HG03432 (cell line): Measurements from ENCODE around the gene MYT1.

Experiments used
- ATAC-seq: cut with Tn5 transposase; IDR thresholded peaks from one replicate; pipeline ENCODE4 v1.9.1; 2021; ENCODE audit warnings: mild to moderate bottlenecking, moderate library complexity; ENCODE audit not compliant: unreplicated experiment

Gene MYT1

DNA sequence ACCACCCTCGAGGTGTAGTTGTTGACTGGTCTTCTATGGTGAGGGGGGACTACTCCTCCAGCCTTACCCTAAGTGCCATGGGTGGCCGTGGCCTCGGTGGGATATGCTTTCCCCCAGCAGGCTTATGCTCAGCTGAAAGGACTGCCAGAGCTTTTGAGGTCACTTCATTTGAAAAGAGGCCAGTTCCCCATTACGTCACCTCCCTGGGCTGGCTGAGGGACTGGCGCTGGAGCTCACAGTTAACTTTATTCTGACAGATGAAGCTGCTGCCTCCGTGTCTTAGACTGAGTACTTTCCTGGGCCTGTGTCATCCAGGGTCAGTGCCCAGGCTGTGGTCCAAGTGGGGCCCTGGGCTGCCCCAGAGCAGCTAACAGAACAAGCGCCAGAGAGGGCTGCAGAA, 48.5 kb downstream of the MYT1 start:
- no peak for ATAC-seq

DNA sequence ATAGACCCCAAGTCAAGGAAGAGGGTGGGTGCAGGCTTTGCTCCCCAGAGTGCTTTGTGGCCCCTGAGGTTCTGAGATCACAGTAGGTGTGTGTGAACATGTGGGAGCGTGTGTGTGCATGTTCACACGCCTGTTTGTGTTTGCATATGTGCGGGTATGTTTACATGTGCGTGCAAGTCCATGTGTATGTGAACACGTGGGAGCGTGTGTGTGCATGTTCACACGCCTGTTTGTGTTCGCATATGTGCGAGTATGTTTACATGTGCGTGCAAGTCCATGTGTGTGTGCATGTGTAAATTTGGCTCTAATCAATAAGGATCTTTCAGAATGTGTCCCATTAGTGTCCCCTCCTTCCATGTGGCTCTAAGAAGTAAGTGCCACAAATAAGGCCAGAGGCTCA, 49.9 kb downstream of the MYT1 start:
- no peak for ATAC-seq

DNA sequence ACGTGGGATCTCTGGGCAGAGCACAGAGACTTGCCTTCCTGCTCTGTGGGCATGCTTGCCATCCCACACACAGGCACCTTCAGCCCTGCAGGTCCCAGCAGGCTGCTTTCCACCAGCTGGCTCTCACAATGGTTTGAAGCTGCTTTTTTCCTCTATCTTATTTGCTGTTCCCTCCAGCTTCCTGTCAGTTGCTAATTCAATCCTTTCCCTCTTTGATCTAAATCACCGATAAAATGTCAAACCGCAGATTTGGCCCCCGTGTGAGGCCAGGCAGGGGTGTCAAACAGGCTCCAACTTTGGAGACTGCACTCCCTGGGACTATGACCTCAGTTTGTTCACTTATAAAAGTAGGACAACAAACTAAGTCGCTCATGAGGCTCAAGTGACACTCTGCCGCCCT, 50.7 kb downstream of the MYT1 start:
- no peak for ATAC-seq

DNA sequence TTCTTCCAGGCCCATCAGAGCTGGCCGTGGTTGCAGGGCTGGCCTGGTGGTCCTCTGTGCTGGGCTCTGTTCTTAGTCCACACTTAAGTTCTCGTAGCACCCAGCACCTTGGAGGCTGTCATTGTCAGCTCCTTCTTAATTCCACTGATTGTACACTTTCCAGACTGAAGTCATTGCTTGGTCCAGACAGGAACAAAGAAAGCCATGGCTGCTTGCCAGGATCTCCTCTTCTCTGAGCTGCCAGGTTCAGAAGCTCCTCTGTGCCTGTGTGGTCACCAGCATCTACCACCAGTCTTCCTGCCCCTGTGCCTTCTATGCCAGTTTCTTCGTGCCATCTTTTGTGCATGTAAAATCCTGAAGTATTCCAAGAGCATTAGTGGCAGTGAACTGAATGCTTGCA, 51.8 kb downstream of the MYT1 start:
- no peak for ATAC-seq

DNA sequence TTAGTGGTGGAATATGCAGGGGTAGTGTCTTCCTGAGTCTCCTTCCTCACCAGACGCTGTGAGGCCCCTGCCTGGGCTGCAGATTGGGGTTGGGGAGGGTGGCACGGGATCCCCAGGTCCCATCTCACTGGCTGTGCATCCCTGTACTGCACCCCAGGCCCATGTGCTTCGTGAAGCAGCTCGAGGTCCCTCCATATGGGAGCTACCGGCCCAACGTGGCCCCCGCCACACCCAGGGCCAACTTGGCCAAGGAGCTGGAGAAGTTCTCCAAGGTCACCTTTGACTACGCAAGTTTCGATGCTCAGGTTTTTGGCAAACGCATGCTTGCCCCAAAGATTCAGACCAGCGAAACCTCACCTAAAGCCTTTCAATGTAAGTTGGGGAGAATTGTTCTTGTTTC, 52.7 kb downstream of the MYT1 start:
- ATAC-seq = no peak

DNA sequence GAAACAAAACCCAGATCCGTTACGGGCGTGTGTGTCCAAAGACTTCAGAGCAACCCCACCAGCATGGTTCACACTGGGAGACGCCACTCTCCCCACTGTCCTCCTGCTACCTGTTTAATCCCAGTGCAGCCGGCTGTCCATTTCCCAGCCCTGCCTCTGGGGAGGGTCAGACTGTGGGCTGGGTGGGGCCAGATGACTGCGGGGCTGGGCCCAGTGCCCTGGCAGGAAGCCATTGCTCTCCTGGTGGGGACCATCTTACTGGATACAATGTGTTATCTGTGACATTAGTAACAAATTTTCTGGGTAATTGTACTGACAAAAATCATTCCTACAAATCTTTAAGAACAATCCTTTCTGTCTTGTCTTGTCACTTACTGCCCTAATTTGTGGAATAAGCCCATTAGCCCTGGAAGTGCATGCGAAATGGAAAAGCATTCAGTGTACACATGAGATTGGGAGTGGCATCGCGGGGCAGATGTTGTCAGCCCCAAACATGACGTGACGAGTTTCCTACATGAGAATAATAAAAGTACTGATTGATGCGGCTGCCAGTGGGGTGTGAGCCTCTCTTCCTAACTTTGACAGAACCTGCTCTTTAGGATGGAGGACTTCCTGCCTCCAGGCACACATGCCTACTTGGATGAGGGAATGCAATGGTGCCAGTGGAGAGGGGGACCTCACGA, 53.4 kb downstream of the MYT1 start:
- no peak for ATAC-seq

DNA sequence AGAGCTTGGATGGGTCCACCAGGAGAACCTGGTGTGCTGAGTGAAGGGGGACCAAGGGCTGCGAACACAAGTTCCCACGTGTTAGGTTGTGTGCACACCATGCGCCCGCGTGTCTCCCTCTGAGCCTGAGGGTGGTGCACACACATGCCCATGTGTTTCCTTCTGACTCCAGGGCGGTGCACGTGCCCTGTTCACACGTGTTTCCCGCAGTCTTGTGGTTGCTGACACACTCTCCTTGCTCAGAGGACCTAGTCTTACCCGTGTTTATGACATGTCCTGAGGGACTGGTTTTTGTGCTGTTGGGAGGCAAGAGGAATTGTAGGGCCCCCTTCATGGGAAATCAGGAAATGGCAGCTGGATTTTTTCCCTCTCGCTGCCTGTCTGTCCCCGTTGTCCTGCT, 55.0 kb downstream of the MYT1 start:
- ATAC-seq = no peak

DNA sequence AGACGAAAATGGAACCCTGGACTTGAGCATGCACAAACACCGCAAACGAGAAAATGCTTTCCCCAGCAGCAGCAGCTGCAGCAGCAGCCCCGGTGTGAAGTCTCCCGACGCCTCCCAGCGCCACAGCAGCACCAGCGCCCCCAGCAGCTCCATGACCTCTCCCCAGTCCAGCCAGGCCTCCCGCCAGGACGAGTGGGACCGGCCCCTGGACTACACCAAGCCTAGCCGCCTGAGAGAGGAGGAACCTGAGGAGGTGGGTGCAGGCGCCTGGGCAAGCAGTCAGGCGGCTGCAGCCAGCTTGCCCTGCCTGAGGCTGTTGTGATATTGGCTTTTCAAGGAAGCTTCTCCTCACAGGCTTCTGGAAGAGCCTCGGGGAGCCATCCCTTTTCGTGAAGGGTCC, 55.5 kb downstream of the MYT1 start:
- ATAC-seq = no peak

DNA sequence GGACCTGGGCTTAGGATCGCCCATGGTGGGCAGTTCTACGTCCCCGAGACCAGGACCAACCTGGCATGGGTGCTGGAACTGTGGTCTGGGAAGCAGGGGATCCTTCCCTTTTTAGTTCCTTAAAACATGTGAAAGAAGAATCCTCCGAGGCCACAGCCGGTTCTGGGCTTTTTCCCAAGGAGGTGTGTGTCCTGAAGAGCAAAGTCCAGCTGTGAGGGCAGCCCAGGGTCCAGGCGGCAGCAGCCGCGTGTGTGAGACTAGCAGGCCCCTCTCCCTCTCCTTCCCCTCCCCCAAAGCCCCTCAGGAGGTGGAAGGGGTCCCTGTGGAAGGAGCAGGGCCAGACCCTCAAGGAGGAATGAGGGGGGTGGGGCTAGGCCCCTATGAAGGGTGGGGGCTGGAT, 56.2 kb downstream of the MYT1 start:
- no peak for ATAC-seq

DNA sequence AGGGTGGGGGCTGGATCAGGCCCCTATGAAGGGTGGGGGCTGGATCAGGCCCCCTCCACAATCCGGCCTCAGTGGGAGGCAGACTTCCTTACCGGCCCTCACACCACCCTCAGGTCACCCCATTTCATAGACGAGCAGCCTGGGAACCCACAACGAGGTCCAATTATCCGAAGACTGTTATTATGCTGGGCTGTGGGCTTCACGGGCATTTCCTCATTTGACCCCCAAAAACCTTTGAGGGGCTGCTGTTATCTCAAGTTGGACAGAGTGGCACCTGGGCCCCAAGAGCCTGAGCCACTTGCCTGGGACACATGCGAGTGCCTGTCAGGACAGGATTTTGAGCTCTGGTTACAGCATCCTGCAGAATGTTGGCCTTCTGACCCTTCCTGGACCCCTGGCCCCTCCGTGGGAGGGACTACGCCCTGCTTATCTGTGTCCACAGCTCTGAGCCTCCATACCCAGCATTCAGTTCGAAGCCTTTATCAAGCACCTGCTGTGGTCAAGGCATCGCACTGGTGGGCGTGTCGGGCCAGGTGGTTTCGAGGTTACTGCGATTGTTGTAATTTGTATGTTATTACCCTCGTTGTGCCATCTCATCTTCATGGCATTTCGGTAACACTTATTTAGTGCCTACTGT, 56.8 kb downstream of the MYT1 start:
- no peak for ATAC-seq

DNA sequence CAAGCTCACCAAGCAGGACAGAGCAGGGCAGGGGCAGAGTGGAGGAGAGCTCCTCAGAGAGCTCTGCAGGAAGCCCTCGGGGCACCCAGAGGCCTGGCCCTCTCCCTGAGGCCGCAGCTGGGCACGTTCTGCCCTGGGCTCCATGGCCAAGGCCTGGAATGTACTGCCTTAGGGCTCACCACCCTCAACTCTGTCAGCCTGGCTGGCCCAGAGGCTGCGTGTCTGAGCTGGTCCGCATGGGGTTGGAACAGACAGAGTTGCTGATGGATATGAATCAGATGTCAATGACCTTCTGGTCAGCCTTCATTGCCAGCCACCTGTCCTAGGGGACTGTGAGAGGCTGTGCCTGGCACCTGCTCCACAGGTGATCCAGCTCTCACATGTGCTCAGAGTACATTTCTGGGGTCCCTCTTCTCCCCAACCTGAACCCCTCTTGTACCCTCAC, 58.1 kb downstream of the MYT1 start:
- ATAC-seq = no peak

DNA sequence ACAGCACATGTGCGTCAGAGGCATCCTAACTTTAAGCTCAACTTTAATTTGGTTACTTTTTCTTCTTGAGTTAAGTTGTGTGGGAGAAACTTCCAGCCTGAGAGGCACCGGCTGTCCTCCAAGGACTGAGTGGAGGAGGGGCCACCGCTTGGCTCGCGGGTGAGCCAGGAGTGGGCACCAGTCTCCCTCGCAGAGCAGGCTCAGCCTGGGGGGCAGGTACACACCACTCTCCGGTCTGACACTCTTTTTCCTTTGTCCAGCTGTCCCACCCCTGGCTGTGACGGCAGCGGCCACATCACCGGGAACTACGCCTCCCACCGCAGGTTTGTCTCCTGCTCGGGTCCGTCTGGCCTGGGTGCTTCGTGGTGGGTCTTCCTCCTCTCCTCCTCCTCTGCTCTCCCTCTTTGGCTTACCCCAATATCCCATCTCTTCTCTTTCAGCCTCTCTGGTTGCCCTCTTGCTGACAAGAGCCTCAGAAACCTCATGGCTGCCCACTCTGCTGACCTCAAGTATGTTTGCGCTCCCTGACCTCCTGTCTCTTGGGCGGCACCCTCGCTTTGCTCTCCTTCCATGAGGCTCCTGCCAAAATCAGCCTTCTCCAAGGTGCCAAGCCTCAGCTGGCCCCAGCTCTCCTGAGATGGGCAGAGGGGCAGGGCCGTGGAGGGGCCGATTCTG, 58.7 kb downstream of the MYT1 start:
- ATAC-seq = no peak

DNA sequence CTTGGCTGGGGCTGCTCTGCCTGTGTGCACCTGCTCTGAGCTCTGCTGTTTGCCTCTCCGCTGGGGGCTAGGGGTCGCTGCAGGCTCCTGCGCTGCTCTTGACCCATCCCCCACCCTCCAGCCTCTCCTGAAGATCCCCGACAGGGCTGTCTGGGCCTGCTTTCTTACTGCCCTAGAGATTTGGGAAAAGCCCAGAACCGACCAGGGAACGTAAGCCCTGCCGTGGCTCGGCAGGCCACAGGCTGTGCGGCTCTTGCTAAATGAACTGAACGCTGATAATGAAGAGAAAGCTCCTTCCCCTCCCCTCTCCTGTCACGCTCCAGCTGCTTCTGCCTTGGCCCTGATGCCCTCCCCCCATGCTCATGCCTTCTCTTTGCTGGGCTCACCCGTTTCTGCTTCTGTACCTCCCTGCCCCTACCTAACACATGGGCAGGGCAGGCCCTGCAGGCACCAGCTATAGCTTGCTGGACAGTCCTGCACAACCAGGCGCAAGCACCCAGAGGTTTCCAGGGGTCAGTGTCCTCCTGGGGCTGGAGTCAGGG, 59.3 kb downstream of the MYT1 start:
- ATAC-seq = no peak

DNA sequence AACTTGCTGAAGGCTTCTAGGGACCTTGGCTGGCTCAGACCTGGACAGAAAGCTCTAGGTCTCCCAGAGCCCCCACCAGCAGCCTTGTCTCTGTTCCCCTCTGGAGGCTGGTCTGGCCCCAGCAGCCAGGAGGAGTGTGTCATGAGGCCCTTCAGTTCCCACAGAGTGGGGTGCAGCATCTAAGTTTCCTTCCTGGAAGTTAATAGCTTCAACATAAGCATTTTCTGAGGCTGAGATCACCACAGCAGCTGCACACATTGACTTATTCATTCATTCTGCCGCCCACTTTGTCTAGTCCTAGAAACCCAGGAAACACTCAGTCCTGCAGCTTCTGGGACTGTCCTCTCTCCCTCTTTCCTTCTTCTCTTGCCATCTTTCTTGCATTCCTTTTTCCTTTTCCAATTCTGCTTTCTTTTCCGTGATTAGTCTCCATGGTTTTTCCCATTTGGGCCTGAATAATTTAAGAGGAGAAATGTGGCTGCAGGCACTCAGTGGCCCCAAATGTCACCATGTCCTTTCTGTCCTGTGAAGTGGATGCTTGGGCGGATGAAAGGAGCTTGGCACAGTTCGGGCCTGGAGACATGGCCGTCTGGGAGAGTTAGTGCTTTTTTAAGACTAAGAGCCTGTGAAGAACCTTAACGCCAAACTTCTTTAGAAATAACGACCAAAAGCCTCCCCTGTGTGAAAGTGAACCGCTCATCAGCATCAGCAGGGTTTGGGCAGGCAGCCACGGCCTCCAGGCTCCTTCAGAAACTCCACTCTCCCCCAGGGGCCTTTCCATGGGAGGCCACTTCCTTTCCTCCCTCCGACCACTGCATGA, 60.3 kb downstream of the MYT1 start:
- no peak for ATAC-seq

DNA sequence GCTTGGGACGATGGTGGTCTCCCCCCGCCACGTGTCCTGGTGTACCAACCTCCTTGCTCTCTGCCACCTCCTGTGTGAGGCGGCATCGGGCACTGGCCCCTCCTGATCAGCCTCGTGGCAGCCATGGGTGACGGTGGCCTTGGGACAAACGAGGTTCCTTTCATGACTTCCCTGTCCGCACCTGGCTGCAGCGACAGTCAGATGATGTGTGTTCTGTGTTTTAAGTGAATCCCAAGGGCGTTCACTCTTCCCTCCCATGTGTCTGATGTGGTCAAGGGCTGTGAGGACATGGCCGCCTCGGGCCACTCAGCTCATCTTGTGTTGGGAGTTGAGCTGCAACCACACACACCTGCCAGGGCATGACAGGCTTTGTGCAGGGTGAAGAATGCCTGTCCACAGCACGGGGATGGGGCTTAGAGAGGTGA, 60.9 kb downstream of the MYT1 start:
- no peak for ATAC-seq

DNA sequence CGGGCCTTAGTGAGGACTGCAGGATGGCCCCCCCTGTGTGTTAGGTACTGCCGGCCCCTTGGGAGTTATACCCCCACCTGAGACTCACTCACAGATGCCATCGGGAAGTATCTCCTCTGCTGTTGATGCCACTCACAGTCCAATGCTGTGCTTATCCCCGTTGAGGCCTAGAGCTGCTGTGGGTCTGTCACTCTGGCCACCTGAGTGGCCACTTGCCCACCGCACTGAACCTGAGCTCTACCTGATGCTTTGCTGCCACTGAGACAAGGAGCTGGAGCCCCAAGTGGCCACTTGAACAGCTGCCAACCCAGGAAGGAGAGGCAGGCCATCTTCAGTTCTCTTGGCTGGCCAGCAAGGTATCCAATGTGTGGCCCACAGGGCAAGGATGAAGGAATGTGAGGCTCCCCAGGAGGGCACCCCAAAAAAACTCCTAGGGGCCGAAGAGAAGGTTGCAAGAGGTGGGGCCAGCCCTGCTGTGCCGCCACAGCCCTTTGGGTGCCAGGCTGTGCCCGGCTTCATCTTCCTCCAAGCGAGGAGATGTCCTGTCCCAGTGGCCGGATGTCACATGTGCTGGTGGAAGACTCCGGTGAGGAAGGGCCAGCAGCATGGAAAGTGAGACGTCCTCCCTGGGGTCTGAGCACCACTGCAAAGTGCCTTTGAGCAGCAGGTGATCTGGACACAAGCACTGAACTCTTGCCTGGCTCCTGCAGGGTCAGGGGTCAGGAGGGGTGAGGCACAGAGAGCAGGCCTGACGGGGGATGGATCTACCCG, 61.8 kb downstream of the MYT1 start:
- ATAC-seq = no peak

DNA sequence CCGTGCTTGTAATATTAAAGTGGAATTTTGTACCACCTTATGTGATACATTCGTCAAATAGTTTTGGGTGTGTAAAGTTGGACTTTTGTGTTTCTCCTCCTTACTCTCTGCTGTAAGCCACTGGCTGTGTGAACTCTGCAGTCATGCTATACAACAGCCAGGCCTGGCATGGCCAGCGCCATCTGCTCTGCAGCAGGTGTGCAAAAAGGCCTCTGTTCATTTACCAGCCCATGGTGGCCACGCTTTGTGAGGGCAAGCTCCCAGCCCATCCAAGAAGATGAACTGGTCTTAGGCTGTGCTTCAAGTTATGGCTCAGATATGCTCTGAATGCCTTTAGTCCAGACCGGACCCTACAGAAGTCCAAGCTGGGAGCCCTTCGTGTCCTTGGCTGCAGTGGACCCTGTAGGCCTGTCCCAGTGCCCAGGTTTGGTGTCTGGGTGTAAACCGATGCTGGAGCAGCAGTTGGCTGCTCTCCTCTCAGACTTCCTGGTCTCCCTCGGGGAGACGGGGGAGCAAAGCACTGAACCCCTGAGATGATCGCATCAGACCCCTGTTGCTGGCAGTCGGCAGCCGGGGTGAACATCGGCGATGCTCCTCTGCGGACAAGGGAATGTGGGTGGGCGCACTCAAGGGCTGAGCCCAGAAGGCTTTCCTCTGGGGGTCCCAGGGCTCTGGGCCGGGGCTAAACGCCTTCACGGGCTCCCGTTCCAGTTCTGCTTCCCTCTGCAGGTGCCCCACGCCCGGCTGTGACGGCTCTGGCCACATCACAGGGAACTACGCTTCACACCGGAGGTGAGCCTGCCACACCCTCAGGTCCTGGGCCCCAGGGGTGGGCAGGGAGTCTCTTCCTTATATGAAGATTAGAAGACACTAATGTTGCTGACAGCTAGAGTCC, 62.7 kb downstream of the MYT1 start:
- no peak for ATAC-seq

DNA sequence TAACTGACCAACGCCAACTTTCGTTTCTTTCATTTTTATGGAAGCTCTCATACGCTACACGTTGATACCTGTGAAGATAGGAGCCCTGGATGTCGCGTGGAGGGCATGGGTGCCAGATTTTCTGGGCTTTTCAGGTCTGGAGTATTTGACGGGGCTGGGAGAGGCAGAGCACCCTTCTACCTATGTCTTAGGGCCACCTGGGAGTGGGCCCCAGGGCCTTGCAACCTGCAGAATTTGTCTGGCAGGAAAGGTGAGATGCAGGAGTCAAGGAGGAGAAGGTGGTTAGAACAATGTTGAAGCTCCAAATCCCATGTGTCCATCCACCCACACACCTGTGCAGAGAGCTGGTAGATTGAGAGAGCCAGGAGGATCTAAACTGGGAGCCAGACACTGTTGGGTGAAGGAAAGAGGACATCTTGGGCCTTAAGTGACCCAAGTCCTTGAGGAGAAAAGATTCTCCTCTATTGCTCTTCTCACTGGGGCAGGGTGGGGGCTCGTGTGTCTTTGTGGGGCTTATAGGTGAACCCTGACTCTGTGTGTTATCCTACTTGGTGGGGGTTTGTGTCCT, 63.9 kb downstream of the MYT1 start:
- ATAC-seq = no peak
